Retina (tissue), 1 donor: ENCODE results near the gene NMNAT3.

Experiments used
- DNase-seq: peaks from one replicate; pipeline ENCODE4 v3.0.0-alpha.2; 2016

Gene NMNAT3

GRCh38 chr3:139540651-139541531 is 136.9 kb downstream of the NMNAT3 start:
- DNase-seq: peak; percentile 66

- DNase-seq: peak; percentile 76
Measured at GRCh38 chr3:139538733-139539132, 139.0 kb downstream of the NMNAT3 start.

GRCh38 chr3:139537795-139538621 is 139.8 kb downstream of the NMNAT3 start:
- no peak for DNase-seq

GRCh38 chr3:139537361-139537760 is 140.4 kb downstream of the NMNAT3 start:
- DNase-seq: peak; percentile 36

GRCh38 chr3:139534992-139535879 is 142.5 kb downstream of the NMNAT3 start:
- DNase-seq: peak; percentile 59

GRCh38 chr3:139534455-139534812 is 143.3 kb downstream of the NMNAT3 start:
- peak; percentile 48 for DNase-seq

GRCh38 chr3:139533781-139534454 is 143.9 kb downstream of the NMNAT3 start:
- peak; percentile 91 for DNase-seq

- peak; percentile 74 for DNase-seq
Measured at GRCh38 chr3:139532976-139533375, 144.8 kb downstream of the NMNAT3 start.

GRCh38 chr3:139530717-139531116 is 147.1 kb downstream of the NMNAT3 start:
- DNase-seq: no peak

- DNase-seq: no peak
Measured at GRCh38 chr3:139529662-139530061, 148.1 kb downstream of the NMNAT3 start.

- DNase-seq: no peak
Measured at GRCh38 chr3:139528924-139529323, 148.8 kb downstream of the NMNAT3 start.

GRCh38 chr3:139528281-139528680 is 149.5 kb downstream of the NMNAT3 start:
- no peak for DNase-seq

GRCh38 chr3:139527265-139527664 is 150.5 kb downstream of the NMNAT3 start:
- no peak for DNase-seq

- DNase-seq: no peak
Measured at GRCh38 chr3:139526146-139526545, 151.6 kb downstream of the NMNAT3 start.

GRCh38 chr3:139524841-139525636 is 152.7 kb downstream of the NMNAT3 start:
- DNase-seq: no peak

- no peak for DNase-seq
Measured at GRCh38 chr3:139523718-139524117, 154.1 kb downstream of the NMNAT3 start.

- no peak for DNase-seq
Measured at GRCh38 chr3:139523166-139523565, 154.6 kb downstream of the NMNAT3 start.

- no peak for DNase-seq
Measured at GRCh38 chr3:139522421-139522820, 155.4 kb downstream of the NMNAT3 start.

- DNase-seq: no peak
Measured at GRCh38 chr3:139521816-139522215, 156.0 kb downstream of the NMNAT3 start.

- DNase-seq: no peak
Measured at GRCh38 chr3:139521144-139521543, 156.6 kb downstream of the NMNAT3 start.

GRCh38 chr3:139519998-139520737 is 157.6 kb downstream of the NMNAT3 start:
- DNase-seq: no peak
